GM12878 (cell line): ENCODE measurements around the gene FMR1. TPM values are rescaled to one million over a fixed set of nuclear protein-coding genes. Genes with fewer than 3 reads are reported as not detected.

ENCODE experiments used
- BMI1 ChIP-seq: fragments of 450-650 bp; IDR thresholded peaks from 2 replicates; pipeline ENCODE4 v1.6.1; 2016; ENCODE audit warnings: mild to moderate bottlenecking, moderate library complexity, borderline replicate concordance
- JUND ChIP-seq: IDR thresholded peaks from 2 replicates; pipeline ENCODE4 v1.6.1; 2012; ENCODE audit warnings: low read depth, mild to moderate bottlenecking, low read length, improper control_type of control experiment, moderate library complexity
- NFXL1 ChIP-seq: fragments of 450-650 bp; IDR thresholded peaks from 2 replicates; pipeline ENCODE4 v1.6.1; 2017; ENCODE audit warnings: antibody characterized with exemption, mild to moderate bottlenecking, borderline replicate concordance
- NR2C1 ChIP-seq: fragments of 450-650 bp; IDR thresholded peaks from 2 replicates; pipeline ENCODE4 v1.6.1; 2017; ENCODE audit warnings: antibody characterized with exemption, mild to moderate bottlenecking, moderate library complexity
- RUNX3 ChIP-seq: IDR thresholded peaks from 2 replicates; pipeline ENCODE4 v1.6.1; 2012; ENCODE audit warnings: low read length, inconsistent platforms
- YY1 ChIP-seq: IDR thresholded peaks from 2 replicates; pipeline ENCODE4 v1.6.1; 2011; ENCODE audit warnings: low read depth, mild to moderate bottlenecking, low read length
- polyA plus RNA-seq, 11 experiments: library from polyadenylated mRNA; depleted of rRNA in 4 of 11; unstranded in 6 of 11; stranded (reverse) in 5 of 11; fragments of >200 nt; fragmentation: Nextera tagmentation in 4 of 11; fragmentation: Illumina TruSeq in 1 of 11; extraction: Ambion mirVana in 4 of 11; extraction: Trizol in 1 of 11; gene quantifications; 1 replicate in 1 of 11; 2 replicates in 10 of 11; pipeline versions ENCODE4 v1.2.1 to v1.2.3, GENCODE V29; 2011 to 2016; ENCODE audit warnings: inconsistent platforms in 2 of 11, missing spikeins in 2 of 11, low read depth in 1 of 11
- total RNA-seq, 4 experiments: library from RNA; depleted of rRNA in 3 of 4; stranded (reverse); fragments of >200 nt in 3 of 4; fragmentation: Illumina TruSeq in 1 of 4; extraction: Trizol in 1 of 4; gene quantifications; 2 replicates each; pipeline versions ENCODE4 v1.2.1 to v1.2.3, GENCODE V29; 2013 to 2021
- TF ChIP-seq, protein P1 (sequence below): fragments of 450-650 bp; IDR thresholded peaks from 2 replicates; pipeline ENCODE4 v1.6.1; 2016; ENCODE audit warnings: mild to moderate bottlenecking, moderate library complexity, borderline replicate concordance
- TF ChIP-seq, protein P2 (sequence below): IDR thresholded peaks from 2 replicates; pipeline ENCODE4 v1.6.1; 2011; ENCODE audit warnings: low read depth, mild to moderate bottlenecking, low read length, moderate library complexity, borderline replicate concordance; ENCODE audit errors: extremely low read depth
- TF ChIP-seq, protein P3 (sequence below): fragments of 450-650 bp; IDR thresholded peaks from 2 replicates; pipeline ENCODE4 v1.6.1; 2017; ENCODE audit warnings: low read depth, mild to moderate bottlenecking, moderate library complexity
- TF ChIP-seq, protein P4 (sequence below): IDR thresholded peaks from 2 replicates; pipeline ENCODE4 v1.6.1; 2011; ENCODE audit warnings: borderline replicate concordance, low read depth, mild to moderate bottlenecking, moderate library complexity, low read length; ENCODE audit not compliant: insufficient read depth, poor library complexity, severe bottlenecking

FMR1 gene
- total and polyA plus RNA-seq, 10 of the 15 experiments (the other 5 are each of a cell fraction or from before 2014, with no cell fraction given) = 7.9 to 37.5 (median 19.3) TPM

DNA sequence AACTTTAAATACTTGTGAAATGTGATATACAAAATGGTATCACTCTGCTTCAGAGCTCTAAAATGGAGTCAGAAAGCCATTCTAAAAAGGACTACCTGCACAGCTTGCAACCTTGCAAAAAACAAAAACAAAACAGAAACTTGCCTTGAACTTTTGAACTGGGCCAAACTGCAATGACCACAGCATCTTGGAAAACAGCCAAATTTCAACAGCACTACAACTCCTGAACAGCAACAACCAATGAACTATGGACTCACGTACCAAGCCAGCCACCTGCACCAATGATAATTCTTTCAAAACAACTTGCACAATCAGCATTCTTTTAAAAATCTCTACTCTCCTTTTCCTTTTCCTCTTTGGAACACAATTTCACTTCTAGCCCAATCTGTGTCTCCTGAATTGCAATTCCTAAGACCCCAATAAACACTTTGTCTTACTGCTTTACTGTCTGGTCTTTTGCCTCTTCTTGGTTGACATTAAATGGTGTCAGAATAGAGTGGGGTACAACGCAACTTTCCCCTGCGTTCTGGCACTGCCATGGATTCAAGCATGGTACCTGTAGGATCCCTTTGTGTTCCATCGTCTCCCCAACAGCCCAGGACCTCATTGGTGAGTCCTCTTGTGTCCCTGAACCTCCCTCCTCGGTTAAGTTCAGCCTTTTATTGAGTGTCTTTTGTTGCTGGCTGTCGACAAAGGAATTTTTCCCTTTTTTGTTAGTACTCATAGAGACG lies 35.7 kb upstream of the FMR1 start (continued):
- TF ChIP-seq YY1 = peak; percentile 92
- TF ChIP-seq, protein P1, sequence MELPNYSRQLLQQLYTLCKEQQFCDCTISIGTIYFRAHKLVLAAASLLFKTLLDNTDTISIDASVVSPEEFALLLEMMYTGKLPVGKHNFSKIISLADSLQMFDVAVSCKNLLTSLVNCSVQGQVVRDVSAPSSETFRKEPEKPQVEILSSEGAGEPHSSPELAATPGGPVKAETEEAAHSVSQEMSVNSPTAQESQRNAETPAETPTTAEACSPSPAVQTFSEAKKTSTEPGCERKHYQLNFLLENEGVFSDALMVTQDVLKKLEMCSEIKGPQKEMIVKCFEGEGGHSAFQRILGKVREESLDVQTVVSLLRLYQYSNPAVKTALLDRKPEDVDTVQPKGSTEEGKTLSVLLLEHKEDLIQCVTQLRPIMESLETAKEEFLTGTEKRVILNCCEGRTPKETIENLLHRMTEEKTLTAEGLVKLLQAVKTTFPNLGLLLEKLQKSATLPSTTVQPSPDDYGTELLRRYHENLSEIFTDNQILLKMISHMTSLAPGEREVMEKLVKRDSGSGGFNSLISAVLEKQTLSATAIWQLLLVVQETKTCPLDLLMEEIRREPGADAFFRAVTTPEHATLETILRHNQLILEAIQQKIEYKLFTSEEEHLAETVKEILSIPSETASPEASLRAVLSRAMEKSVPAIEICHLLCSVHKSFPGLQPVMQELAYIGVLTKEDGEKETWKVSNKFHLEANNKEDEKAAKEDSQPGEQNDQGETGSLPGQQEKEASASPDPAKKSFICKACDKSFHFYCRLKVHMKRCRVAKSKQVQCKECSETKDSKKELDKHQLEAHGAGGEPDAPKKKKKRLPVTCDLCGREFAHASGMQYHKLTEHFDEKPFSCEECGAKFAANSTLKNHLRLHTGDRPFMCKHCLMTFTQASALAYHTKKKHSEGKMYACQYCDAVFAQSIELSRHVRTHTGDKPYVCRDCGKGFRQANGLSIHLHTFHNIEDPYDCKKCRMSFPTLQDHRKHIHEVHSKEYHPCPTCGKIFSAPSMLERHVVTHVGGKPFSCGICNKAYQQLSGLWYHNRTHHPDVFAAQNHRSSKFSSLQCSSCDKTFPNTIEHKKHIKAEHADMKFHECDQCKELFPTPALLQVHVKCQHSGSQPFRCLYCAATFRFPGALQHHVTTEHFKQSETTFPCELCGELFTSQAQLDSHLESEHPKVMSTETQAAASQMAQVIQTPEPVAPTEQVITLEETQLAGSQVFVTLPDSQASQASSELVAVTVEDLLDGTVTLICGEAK = peak; percentile 15; the same call in 1 of the 2 replicates
- TF ChIP-seq, protein P2, sequence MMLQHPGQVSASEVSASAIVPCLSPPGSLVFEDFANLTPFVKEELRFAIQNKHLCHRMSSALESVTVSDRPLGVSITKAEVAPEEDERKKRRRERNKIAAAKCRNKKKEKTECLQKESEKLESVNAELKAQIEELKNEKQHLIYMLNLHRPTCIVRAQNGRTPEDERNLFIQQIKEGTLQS = no peak
- peak; percentile 27; the same call in 1 of the 2 replicates for TF ChIP-seq NR2C1
- peak; percentile 91 for TF ChIP-seq RUNX3
- TF ChIP-seq, protein P3, sequence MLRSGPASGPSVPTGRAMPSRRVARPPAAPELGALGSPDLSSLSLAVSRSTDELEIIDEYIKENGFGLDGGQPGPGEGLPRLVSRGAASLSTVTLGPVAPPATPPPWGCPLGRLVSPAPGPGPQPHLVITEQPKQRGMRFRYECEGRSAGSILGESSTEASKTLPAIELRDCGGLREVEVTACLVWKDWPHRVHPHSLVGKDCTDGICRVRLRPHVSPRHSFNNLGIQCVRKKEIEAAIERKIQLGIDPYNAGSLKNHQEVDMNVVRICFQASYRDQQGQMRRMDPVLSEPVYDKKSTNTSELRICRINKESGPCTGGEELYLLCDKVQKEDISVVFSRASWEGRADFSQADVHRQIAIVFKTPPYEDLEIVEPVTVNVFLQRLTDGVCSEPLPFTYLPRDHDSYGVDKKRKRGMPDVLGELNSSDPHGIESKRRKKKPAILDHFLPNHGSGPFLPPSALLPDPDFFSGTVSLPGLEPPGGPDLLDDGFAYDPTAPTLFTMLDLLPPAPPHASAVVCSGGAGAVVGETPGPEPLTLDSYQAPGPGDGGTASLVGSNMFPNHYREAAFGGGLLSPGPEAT = peak; percentile 73
- TF ChIP-seq NFXL1 = no peak
- TF ChIP-seq BMI1 = no peak; the same call in 1 of the 2 replicates
- TF ChIP-seq, protein P4, sequence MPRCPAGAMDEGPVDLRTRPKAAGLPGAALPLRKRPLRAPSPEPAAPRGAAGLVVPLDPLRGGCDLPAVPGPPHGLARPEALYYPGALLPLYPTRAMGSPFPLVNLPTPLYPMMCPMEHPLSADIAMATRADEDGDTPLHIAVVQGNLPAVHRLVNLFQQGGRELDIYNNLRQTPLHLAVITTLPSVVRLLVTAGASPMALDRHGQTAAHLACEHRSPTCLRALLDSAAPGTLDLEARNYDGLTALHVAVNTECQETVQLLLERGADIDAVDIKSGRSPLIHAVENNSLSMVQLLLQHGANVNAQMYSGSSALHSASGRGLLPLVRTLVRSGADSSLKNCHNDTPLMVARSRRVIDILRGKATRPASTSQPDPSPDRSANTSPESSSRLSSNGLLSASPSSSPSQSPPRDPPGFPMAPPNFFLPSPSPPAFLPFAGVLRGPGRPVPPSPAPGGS = no peak
- TF ChIP-seq JUND = no peak
